VCaP (cell line): ENCODE measurements around the gene ADCY7.
"Not testable (repeated sequence)": the region's sequence is repeated elsewhere in the genome, so short reads cannot be mapped to it uniquely, and the experiment has no call there.

Experiments
- H3K27ac ChIP-seq: fragments of 450-650 bp; 2 replicates; pipeline ENCODE4 v1.5.1; 2017
- CTCF ChIP-seq: fragments of 450-650 bp; conservative IDR thresholded peaks from 2 replicates; pipeline ENCODE4 v1.5.1; 2017; ENCODE audit warnings: mild to moderate bottlenecking, moderate library complexity

Gene ADCY7

GRCh38 chr16:50334106-50334975 is 68.0 kb downstream of the ADCY7 start:
- H3K27ac ChIP-seq: no peak overlapping the region
- no peak for TF ChIP-seq CTCF

GRCh38 chr16:50335196-50335958 is 69.0 kb downstream of the ADCY7 start:
- H3K27ac ChIP-seq: no peak overlapping the region
- TF ChIP-seq CTCF: no peak

- H3K27ac ChIP-seq: no peak overlapping the region
- TF ChIP-seq CTCF: no peak
Observed at GRCh38 chr16:50336884-50337283, 70.5 kb downstream of the ADCY7 start.

GRCh38 chr16:50338371-50339231 is 72.2 kb downstream of the ADCY7 start:
- TF ChIP-seq CTCF: no peak
- no peak overlapping the region for H3K27ac ChIP-seq

- no peak for TF ChIP-seq CTCF
- no peak overlapping the region for H3K27ac ChIP-seq
Observed at GRCh38 chr16:50340578-50340977, 74.2 kb downstream of the ADCY7 start.

GRCh38 chr16:50343566-50343965 is 77.2 kb downstream of the ADCY7 start:
- not testable (repeated sequence) for H3K27ac ChIP-seq

GRCh38 chr16:50345210-50345609 is 78.9 kb downstream of the ADCY7 start:
- H3K27ac ChIP-seq: not testable (repeated sequence)

- H3K27ac ChIP-seq: no peak overlapping the region
- no peak for TF ChIP-seq CTCF
Observed at GRCh38 chr16:50351116-50351515, 84.8 kb downstream of the ADCY7 start.
